NCI-H2227 treated with DMSO at 0.1 percent for 48 hours (cell line): ENCODE results near the gene SIK2.

Source experiments
- DNase-seq: peaks from one replicate; lab custom pipeline; 2025; lab: John Stamatoyannopoulos, UW

The SIK2 gene

DNA sequence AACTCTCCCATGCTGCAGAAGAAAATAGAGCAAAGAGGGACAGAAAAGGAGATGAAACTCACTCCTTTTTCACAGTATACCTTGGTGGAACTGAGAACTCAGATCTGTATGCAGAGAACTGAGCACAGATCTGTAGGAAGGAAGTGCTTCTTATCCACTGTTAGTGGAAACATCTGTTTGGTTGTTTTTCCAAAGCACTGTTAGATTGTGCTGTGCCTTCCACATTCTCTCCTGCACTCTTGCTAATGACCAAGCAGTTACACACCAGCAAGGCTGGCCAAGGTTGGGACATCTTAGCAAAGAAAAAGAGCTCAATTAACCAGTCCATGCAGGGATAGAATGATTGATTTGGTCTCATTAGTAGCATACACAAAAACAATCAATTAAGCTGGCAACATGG is 20.1 kb upstream of the SIK2 start:
- no peak for DNase-seq

DNA sequence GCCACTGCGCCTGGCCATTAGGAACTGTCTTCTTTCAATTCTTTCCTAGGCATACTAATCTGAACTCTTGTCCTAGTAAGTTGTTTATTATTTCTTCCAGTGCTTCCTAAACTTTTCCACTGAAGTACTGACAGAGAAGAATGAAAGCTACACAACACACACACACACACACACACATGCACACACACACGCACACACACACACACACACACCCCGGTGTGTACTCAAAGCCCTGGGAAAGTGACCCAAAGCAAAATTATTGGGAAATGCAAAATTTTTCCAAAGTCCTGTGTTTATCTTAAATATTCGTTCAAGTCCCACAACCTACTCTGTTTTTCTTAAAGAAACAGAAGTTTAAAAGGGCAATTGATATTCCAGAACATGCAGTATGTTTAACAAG is 19.4 kb upstream of the SIK2 start:
- DNase-seq, result no peak

DNA sequence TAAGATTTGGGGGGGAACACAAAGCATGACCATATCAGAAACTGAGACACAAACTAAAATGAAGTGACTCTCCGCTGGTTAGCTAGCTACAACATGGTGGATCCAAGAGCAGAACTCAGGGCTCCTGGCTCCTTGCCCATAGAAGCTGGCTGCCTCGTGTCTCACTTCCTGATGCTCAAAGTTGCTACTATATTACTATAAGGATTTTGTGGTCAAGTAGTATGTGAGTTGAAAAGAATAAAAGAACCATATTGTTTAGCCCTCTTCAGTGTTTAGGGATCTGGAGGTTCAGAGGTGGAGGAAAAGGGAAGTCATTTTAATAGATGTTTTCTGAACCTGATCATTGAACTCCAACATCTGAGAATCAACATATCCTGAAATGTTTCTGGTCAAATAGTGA is 16.9 kb upstream of the SIK2 start:
- no peak for DNase-seq

DNA sequence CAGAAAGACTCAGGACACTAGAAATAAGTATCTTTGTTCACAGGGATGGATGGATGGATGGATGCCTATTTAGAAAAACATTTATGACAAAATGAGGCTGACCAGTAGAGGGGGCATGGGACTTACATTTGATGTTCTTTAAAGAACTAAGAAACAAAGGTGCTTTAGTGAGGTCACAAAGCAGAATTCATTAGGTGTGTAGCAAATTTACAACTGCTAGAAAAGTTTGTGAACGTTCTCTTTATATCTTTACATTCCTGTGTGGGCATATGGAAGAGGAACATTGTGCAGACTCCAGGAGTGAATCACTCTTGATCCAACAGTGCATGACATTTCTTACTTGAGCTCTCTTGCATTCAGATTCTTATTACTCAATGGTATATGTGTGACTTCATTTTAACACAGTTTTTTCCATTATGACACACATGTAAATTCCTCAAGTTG is 15.8 kb upstream of the SIK2 start:
- DNase-seq, result peak; percentile 35

GRCh38 chr11:111589114-111589513 is 13.1 kb upstream of the SIK2 start:
- no peak for DNase-seq

DNA sequence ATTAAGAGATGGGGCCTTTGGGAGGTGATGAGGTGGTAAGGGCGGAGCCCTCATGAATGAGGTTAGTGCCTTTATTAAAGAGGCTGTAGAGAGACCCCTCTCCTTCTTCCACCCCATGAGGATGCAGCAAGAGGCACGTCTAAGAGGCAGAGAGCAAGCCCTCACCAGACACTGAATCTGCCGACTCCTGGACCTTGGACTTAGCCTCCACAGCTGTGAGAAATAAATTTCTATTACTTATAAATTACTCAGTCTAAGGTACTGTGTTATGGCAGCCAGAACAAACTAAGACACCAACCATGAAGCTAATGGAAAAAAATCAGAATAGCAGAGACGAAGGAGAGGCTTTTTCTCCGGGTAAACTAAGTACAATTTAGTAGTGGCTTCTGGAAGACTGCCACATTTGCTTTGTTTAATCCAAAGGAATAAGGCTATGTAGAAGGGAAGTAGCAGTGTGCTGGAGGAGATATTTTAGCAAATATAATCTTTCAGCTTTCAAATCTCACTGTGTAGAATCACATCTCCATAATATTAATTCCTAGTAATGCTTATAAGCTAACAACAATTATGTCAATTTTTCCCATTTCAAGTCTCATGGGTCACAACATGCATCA is 12.3 kb upstream of the SIK2 start:
- no peak for DNase-seq

- no peak for DNase-seq
Measured at GRCh38 chr11:111591187-111591960, 10.9 kb upstream of the SIK2 start.

DNA sequence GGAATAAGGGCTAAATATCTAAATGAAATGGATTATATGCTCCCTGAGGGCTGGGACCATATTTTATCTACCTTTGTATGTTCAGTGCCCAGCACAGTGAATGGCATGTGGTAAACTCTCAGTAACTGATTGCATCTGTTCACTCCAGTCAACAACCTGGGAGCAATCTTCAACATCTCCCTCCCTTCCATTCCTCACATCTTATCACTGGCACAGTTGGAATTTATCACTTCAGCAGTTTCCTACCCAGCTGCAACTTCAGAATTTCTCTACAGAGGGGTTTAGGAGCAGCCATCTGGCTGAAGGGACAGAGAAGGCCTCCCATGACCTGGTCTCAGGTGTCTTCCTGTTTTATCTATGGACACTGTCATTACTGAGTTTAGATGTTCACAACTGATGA is 9.8 kb upstream of the SIK2 start:
- DNase-seq, result no peak

DNA sequence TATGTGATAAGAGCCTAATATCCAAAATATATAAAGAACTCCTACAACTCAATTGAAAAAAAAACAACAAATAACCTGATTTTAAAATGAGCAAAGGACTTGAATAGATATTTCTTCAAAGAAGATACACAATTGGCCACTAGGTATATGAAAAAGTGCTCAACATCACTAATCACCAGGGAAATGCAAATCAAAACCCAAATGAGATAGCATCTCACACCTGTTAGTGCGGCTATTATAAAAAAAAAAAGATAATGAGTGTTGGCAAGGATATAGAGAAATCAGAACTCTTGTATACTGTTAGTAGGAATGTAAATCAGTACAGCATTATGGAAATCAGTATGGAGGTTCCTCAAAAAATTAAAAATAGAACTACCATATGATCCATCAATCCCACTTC is 5.9 kb upstream of the SIK2 start:
- DNase-seq, result no peak

DNA sequence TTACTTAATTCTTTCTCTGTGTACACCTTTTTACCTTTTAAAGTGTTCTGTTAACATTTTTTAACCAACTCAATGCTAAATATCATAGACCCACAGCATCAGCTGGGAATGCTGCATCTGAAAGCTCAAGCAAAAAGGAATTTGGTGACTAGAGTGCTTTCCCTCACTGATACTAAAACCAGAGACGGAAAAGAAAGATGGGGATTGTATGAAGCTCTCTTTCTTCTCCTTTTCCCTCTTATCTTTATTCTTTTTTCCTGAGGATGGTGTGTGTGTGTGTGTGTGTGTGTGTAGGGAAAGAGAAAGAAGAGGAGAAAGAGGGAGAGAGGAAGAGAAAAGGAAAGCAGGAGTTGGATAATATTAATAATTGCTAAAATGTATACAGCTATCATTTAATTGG is 4.1 kb upstream of the SIK2 start:
- no peak for DNase-seq

- no peak for DNase-seq
Measured at GRCh38 chr11:111598559-111598958, 3.7 kb upstream of the SIK2 start.

GRCh38 chr11:111601636-111601978 is 642 bp upstream of the SIK2 start:
- no peak for DNase-seq

GRCh38 chr11:111602865-111603610 is 789 bp downstream of the SIK2 start:
- no peak for DNase-seq

DNA sequence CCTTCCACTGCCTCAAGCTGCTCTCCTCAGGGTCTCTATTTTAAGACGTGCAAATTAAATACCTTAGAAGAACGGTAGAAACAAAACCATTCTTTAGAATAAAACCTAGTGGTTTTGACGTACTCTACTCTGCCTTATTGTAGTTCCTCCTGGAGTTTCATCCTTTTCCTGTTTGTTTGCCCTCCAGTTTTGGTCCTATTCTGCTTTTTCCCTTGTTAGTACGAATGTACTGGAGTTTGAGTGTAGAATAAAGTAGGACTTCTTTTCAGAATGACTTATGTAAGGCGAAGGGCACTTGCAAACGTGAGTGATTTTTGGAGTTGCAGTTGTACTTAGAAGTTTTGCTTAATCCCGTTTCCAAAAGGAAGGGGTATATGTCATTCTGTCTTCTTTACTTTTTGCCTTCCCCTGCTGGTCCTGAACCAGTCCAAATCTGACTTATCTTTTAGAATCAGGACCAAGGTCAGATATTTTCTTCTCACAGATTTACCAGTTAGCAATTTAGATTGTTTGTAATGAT is 1.4 kb downstream of the SIK2 start:
- DNase-seq, result no peak

GRCh38 chr11:111604392-111605009 is 2.3 kb downstream of the SIK2 start:
- DNase-seq, result peak; percentile 28

GRCh38 chr11:111605681-111606080 is 3.4 kb downstream of the SIK2 start:
- DNase-seq, result no peak

GRCh38 chr11:111606986-111607385 is 4.7 kb downstream of the SIK2 start:
- no peak for DNase-seq

DNA sequence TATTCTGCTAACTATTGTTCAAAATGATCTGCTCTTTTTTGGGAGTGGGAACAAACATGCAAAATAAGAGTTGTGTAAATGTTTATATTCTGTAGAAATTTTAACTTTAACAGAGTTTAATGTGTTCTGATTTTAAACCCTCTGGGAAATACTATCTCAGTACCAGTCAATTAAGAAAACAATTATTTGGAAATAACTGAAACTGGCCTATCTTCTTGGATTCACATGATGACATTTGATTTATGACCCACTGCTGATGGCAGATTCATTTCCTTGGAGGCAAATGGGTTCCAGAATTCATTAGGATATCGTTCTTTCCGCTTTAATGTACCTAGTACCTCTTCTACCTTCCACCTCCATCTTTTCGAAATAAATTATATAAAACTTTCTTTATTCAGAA is 5.5 kb downstream of the SIK2 start:
- no peak for DNase-seq

- DNase-seq, result no peak
Measured at GRCh38 chr11:111612224-111612623, 10.0 kb downstream of the SIK2 start.

DNA sequence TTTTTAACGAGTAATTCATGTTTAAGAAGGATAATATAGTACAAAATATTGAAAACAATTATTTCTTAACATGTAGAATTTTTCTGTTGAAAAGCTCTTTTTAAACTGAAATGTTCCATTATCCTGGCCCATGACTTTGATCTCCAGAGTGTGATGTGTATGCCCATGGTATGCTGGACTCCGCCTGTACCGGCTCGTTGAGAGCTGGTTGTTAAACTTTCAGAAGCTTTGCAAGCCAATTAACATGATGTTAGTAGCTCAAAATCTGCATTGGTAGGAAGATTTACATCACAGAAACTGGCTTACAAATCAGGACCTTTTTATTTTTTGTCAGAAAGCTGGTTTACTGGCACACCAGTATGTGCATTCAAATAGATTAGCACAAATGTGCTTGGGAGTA is 15.0 kb downstream of the SIK2 start:
- no peak for DNase-seq

GRCh38 chr11:111620518-111620917 is 18.3 kb downstream of the SIK2 start:
- DNase-seq, result no peak

- no peak for DNase-seq
Measured at GRCh38 chr11:111623527-111624030, 21.3 kb downstream of the SIK2 start.
